NK-92 (cell line): ENCODE data around the gene KCNJ15.
"Not testable (repeated sequence)": the region's sequence is repeated elsewhere in the genome, so short reads cannot be mapped to it uniquely, and the experiment has no call there.

Experiments used
- DNase-seq: peaks from one replicate; lab custom pipeline; 2025; ENCODE audit not compliant: unreplicated experiment; lab: John Stamatoyannopoulos, UW

KCNJ15 gene

GRCh38 chr21:38256599-38257302 is at the start of gene KCNJ15:
KCNJ15 (plus strand) TSS chr21:38256991; CDS start chr21:38299262, 42,271 bp downstream.
- DNase-seq = no peak

- no peak for DNase-seq
Observed at GRCh38 chr21:38208118-38208517, 48.7 kb upstream of the KCNJ15 start.

GRCh38 chr21:38211321-38211720 is 45.5 kb upstream of the KCNJ15 start:
- no peak for DNase-seq

DNA sequence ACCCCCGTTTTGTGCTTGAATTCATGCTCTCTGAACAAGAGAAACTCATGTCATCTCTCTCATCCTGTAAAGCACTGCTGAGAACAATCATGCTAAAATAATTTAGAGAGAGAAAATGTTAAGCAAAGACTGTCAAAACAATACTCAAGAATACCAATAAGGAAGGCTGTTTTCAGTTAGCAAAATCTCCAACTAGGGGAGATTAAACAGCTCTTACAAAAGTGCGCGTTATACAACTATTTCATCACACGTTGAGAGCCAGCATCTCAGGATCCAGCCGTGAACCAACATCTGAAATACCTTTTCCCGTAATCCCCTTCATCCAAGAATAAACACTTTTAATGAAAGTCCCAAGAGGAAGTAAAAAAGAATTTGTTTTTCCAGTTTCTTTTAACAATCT is 44.1 kb upstream of the KCNJ15 start:
- DNase-seq = no peak

DNA sequence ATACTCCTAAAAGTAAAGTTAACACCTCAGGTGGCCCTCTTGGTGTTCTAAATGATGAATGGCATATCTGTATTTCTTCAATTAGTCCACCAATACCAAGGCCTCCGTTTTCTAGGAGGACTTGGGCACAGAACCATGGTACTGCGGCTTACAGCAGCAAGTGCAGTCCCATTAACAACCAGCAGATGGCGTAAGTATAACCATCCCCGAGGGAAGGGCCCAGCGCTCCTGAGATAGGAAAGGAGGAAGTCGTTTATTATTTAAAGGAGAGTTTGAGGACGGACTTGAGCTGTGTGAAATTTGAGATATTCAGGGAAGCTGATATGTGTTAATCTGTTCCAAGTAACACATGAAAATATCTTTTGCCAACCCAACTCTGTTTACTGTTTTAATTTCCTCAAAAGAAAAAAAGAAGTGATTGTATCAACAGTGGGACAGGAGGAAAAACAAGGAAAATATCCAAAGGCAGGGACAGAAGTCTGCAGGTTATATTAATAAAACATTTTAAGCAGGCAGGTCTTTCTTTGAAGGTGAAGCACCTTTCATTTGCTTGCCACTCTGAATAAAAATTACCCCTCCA is 37.7 kb upstream of the KCNJ15 start:
- DNase-seq = no peak

- DNase-seq = no peak
Observed at GRCh38 chr21:38220270-38220737, 36.5 kb upstream of the KCNJ15 start.

GRCh38 chr21:38221594-38221993 is 35.2 kb upstream of the KCNJ15 start:
- DNase-seq = no peak

GRCh38 chr21:38223893-38224540 is 32.8 kb upstream of the KCNJ15 start:
- DNase-seq = no peak

GRCh38 chr21:38227401-38227800 is 29.4 kb upstream of the KCNJ15 start:
- no peak for DNase-seq

GRCh38 chr21:38228115-38228514 is 28.7 kb upstream of the KCNJ15 start:
- DNase-seq = no peak

DNA sequence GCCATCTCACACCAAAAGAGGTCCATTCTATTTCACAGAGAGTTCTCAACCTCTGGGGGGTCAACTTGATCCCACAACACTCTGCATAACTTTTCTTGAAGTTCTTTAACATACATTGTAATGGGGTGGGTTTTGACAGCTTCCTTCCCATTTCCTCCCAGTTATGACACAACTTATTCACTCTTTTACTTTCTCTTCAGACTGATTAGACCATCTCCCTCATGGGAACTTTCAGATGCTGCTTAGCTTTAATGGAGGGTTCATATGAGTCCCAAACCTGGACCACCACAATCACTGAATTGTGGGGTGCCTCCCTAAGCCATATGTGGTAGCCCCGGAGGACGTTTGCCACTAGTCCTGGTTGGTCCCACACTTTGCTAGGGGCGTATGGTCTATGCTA is 28.3 kb upstream of the KCNJ15 start:
- DNase-seq = no peak

- DNase-seq = no peak
Observed at GRCh38 chr21:38229260-38229877, 27.4 kb upstream of the KCNJ15 start.

DNA sequence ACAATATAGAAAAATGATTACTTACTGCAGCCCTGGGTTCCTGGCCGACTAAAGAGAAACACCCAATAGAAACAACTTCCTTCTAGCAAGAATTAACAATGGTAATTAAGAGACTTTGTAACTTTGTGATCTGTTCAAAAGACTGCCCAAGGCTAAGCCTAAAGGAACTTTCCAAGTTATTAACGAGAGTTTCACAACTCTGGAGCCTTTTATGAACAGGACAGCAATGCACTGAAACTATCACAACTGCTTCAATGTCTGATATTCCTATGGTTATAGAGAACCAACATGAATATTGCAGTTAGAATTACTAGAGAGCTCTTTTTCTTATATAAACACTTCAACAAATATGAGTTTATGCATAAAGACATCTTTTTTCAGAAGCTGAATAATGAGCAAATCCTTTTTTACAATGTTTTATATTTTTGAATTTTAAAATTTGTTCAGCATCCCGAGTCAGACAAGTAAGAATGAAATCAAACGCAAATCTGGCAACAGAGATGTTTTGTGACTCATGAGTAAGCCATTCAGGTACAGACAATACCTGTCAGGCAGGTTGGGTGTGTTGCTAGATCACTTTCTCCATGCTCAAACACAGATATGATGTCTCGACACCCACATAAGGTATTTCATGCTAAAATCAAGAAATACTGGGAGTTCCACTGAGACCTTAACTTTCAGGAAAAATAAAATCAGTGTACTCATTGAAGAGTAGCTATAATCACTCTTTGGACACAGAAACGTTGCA is 22.2 kb upstream of the KCNJ15 start:
- no peak for DNase-seq

GRCh38 chr21:38235251-38235650 is 21.5 kb upstream of the KCNJ15 start:
- DNase-seq = not testable (repeated sequence)

- no peak for DNase-seq
Observed at GRCh38 chr21:38236232-38236631, 20.6 kb upstream of the KCNJ15 start.

DNA sequence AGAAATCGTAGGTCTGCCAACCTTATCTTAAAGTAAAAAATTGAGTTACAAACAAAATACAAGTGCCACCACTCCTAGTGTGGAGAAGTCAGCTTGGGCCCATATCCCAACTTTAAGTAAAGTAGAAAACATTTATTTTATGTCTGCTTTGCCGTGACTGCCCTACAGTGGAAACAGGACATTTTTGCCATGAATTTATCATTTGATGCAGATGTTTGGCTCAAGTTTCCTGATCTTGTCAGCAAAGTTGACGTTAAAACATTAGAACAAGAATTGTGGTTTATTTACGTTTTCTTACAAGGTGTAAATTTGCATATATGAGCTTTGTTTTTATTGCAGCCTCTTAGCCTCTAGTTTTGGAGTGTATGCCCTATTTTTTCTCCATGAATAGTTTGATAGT is 17.1 kb upstream of the KCNJ15 start:
- DNase-seq = no peak

- DNase-seq = no peak
Observed at GRCh38 chr21:38240129-38240528, 16.7 kb upstream of the KCNJ15 start.

DNA sequence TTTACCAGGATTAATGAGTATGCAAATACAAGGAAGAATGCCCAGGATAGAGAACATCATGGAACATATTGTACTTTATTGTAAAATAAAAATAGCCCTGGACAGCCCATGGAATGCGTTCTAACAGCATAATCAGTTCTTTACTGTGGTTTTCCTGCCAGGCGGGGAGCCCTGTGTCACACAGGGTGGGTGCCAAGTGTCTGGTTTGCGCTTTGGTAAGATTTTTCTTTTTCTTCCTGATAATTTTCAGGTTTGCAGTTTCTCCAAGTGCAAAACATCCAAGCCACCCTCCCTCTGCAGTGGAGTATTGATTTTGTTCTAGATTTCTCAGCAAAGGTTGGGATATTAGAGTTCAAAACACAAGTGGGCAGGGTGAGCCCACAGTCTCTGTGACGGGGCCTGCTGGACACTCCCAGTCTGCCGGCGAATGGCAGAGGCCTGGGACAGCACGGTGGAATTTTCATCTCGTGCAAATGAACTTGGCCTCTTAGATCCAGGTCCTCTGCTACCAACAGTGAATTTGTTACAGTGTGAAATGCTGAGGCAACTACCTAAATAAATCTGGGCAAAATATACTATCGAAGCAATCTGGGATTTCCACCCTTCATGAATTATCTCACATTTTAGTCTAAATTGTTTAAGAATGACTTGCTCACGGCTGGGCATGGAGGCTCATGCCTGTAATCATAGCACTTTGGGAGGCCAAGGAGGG is 15.6 kb upstream of the KCNJ15 start:
- DNase-seq = no peak

GRCh38 chr21:38242061-38242460 is 14.7 kb upstream of the KCNJ15 start:
- DNase-seq = no peak

- DNase-seq = no peak
Observed at GRCh38 chr21:38243732-38244406, 12.9 kb upstream of the KCNJ15 start.
